Naive B cell (primary cell): ENCODE results near the gene CLCN6. TPM values are rescaled to one million over a fixed set of nuclear protein-coding genes. Genes with fewer than 3 reads are reported as not detected.

ENCODE experiments used
- ATAC-seq, 2 donors: fragments of 150-1000 bp; cut with Tn5 transposase; 2 replicates each; pipeline ENCODE4 v1.10.0; 2021; ENCODE audit warnings: low read depth in 2 of 2, mild to moderate bottlenecking in 2 of 2, moderate library complexity in 2 of 2
- DNase-seq: peaks from one replicate; pipeline ENCODE4 v3.0.0; 2022
- H3K27ac Mint-ChIP-seq, 6 donors: one replicate each; pipeline ENCODE4 v1.8.0; 2020 to 2022; ENCODE audit warnings: mild to moderate bottlenecking in 6 of 6, mixed read lengths in 6 of 6, moderate library complexity in 5 of 6, inconsistent platforms in 2 of 6
- H3K27me3 Mint-ChIP-seq, 3 donors: one replicate each; pipeline ENCODE4 v1.8.0; 2021 to 2022; ENCODE audit warnings: mixed read lengths in 3 of 3, mild to moderate bottlenecking in 1 of 3
- H3K36me3 Mint-ChIP-seq, 2 donors: one replicate each; pipeline ENCODE4 v1.8.0; 2020 to 2022; ENCODE audit warnings: mixed read lengths in 2 of 2, inconsistent platforms in 1 of 2, mild to moderate bottlenecking in 1 of 2
- H3K4me1 Mint-ChIP-seq, 3 donors: one replicate each; pipeline ENCODE4 v1.8.0; 2020 to 2022; ENCODE audit warnings: mixed read lengths in 3 of 3, inconsistent platforms in 1 of 3, mild to moderate bottlenecking in 1 of 3, moderate library complexity in 1 of 3
- H3K4me3 Mint-ChIP-seq, 8 donors: one replicate each; pipeline ENCODE4 v1.8.0; 2020 to 2022; ENCODE audit warnings: mild to moderate bottlenecking in 8 of 8, mixed read lengths in 8 of 8, moderate library complexity in 8 of 8, inconsistent platforms in 2 of 8
- H3K9me3 Mint-ChIP-seq, 7 donors: one replicate each; pipeline ENCODE4 v1.8.0; 2020 to 2022; ENCODE audit warnings: mixed read lengths in 7 of 7, mild to moderate bottlenecking in 5 of 7, inconsistent platforms in 2 of 7, moderate library complexity in 1 of 7
- polyA plus RNA-seq, 6 donors: library from polyadenylated mRNA; unstranded; fragments of 300-500 nt; fragmentation: Illumina TruSeq; gene quantifications; one replicate each; pipeline ENCODE4 v1.2.3, GENCODE V29; 2021; ENCODE audit warnings: low read depth in 6 of 6

CLCN6 gene
- polyA plus RNA-seq, 6 donors from 2014 or later: 1.9 to 19.0 (median 9.1) TPM

GRCh38 chr1:11784256-11784992 lies 21.6 kb upstream of the CLCN6 start:
- Mint-ChIP-seq H3K27me3 (peaks cover 0 to 2% (median 0%) of the 10 kb centered on the region in 3 donors), H3K9me3 (no peaks in the 10 kb centered on the region), H3K4me1 (peaks cover 7 to 26% (median 22%) of the 10 kb centered on the region in 3 donors), H3K36me3 (no peaks in the 10 kb centered on the region), H3K4me3 (peak overlapping the region in 5 of 8 donors; percentile 24 to 76 (median 61)), H3K27ac (no peak overlapping the region)
- DNase-seq (no peak), ATAC-seq (no peak)

GRCh38 chr1:11784993-11785769 lies 20.8 kb upstream of the CLCN6 start:
- no peaks in the 10 kb centered on the region for H3K36me3 Mint-ChIP-seq
- H3K4me1 Mint-ChIP-seq: peaks cover 7 to 26% (median 22%) of the 10 kb centered on the region in 3 donors
- peak overlapping the region in 7 of 8 donors; percentile 55 to 80 (median 63) for H3K4me3 Mint-ChIP-seq
- H3K27me3 Mint-ChIP-seq: no peaks in the 10 kb centered on the region
- H3K9me3 Mint-ChIP-seq: no peaks in the 10 kb centered on the region
- peak overlapping the region in 3 of 6 donors; percentile 43 to 60 (median 49) for H3K27ac Mint-ChIP-seq
- ATAC-seq (peak; percentile 73 to 76), DNase-seq (peak; percentile 45)

- Mint-ChIP-seq H3K4me1 (peaks cover 5 to 26% (median 26%) of the 10 kb centered on the region in 3 donors), H3K4me3 (peak overlapping the region in 4 of 8 donors; percentile 1 to 80 (median 63)), H3K36me3 (peaks cover 5 to 8% of the 10 kb centered on the region in 2 donors), H3K27me3 (no peaks in the 10 kb centered on the region), H3K27ac (peak overlapping the region; percentile 24 to 80 (median 66)), H3K9me3 (no peaks in the 10 kb centered on the region)
- ATAC-seq: no peak
- DNase-seq: no peak
Observed at GRCh38 chr1:11786168-11786567, 19.8 kb upstream of the CLCN6 start.

- Mint-ChIP-seq H3K9me3 (no peaks in the 10 kb centered on the region), H3K27me3 (no peaks in the 10 kb centered on the region), H3K4me1 (peaks cover 16 to 28% (median 26%) of the 10 kb centered on the region in 3 donors), H3K4me3 (no peak overlapping the region), H3K27ac (peak overlapping the region in 2 of 6 donors; percentile 75 to 86), H3K36me3 (peaks cover 5 to 18% of the 10 kb centered on the region in 2 donors)
- DNase-seq (no peak), ATAC-seq (no peak)
Observed at GRCh38 chr1:11787251-11787803, 18.7 kb upstream of the CLCN6 start.

GRCh38 chr1:11787804-11788436 lies 18.1 kb upstream of the CLCN6 start:
- Mint-ChIP-seq H3K27ac (peak overlapping the region in 4 of 6 donors; percentile 12 to 86 (median 61)), H3K9me3 (no peaks in the 10 kb centered on the region), H3K4me3 (no peak overlapping the region), H3K36me3 (peaks cover 5 to 18% of the 10 kb centered on the region in 2 donors), H3K27me3 (no peaks in the 10 kb centered on the region), H3K4me1 (peaks cover 16 to 28% (median 26%) of the 10 kb centered on the region in 3 donors)
- ATAC-seq (no peak), DNase-seq (no peak)

- no peak overlapping the region for H3K4me3 Mint-ChIP-seq
- H3K4me1 Mint-ChIP-seq: peaks cover 16 to 28% (median 26%) of the 10 kb centered on the region in 3 donors
- ATAC-seq (no peak), DNase-seq (no peak)
- H3K27ac Mint-ChIP-seq: peak overlapping the region in 3 of 6 donors; percentile 12 to 75 (median 47)
- peaks cover 5 to 18% of the 10 kb centered on the region in 2 donors for H3K36me3 Mint-ChIP-seq
- no peaks in the 10 kb centered on the region for H3K27me3 Mint-ChIP-seq
- no peaks in the 10 kb centered on the region for H3K9me3 Mint-ChIP-seq
Observed at GRCh38 chr1:11788549-11789053, 17.4 kb upstream of the CLCN6 start.

- Mint-ChIP-seq H3K4me1 (peaks cover 16 to 28% (median 26%) of the 10 kb centered on the region in 3 donors), H3K27me3 (no peaks in the 10 kb centered on the region), H3K4me3 (no peak overlapping the region), H3K27ac (peak overlapping the region in 5 of 6 donors; percentile 34 to 95 (median 57)), H3K36me3 (peaks cover 5 to 18% of the 10 kb centered on the region in 2 donors), H3K9me3 (no peaks in the 10 kb centered on the region)
- ATAC-seq: no peak
- no peak for DNase-seq
Observed at GRCh38 chr1:11789126-11790067, 16.6 kb upstream of the CLCN6 start.

- peak overlapping the region in 5 of 6 donors; percentile 7 to 87 (median 78) for H3K27ac Mint-ChIP-seq
- H3K4me1 Mint-ChIP-seq: peaks cover 16 to 24% (median 23%) of the 10 kb centered on the region in 3 donors
- H3K36me3 Mint-ChIP-seq: peaks cover 5 to 21% of the 10 kb centered on the region in 2 donors
- ATAC-seq (no peak), DNase-seq (no peak)
- no peaks in the 10 kb centered on the region for H3K9me3 Mint-ChIP-seq
- H3K27me3 Mint-ChIP-seq: no peaks in the 10 kb centered on the region
- H3K4me3 Mint-ChIP-seq: no peak overlapping the region
Observed at GRCh38 chr1:11790101-11790879, 15.7 kb upstream of the CLCN6 start.

GRCh38 chr1:11790880-11791715 lies 14.9 kb upstream of the CLCN6 start:
- peak overlapping the region in 5 of 6 donors; percentile 42 to 87 (median 60) for H3K27ac Mint-ChIP-seq
- H3K4me3 Mint-ChIP-seq: no peak overlapping the region
- no peaks in the 10 kb centered on the region for H3K9me3 Mint-ChIP-seq
- DNase-seq: no peak
- no peak for ATAC-seq
- peaks cover 10 to 29% of the 10 kb centered on the region in 2 donors for H3K36me3 Mint-ChIP-seq
- peaks cover 12 to 19% (median 15%) of the 10 kb centered on the region in 3 donors for H3K4me1 Mint-ChIP-seq
- H3K27me3 Mint-ChIP-seq: no peaks in the 10 kb centered on the region

- H3K4me3 Mint-ChIP-seq: no peak overlapping the region
- peaks cover 10 to 29% of the 10 kb centered on the region in 2 donors for H3K36me3 Mint-ChIP-seq
- H3K4me1 Mint-ChIP-seq: peaks cover 9 to 12% (median 12%) of the 10 kb centered on the region in 3 donors
- peak overlapping the region in 2 of 6 donors; percentile 1 to 76 for H3K27ac Mint-ChIP-seq
- ATAC-seq: no peak
- DNase-seq: no peak
- no peaks in the 10 kb centered on the region for H3K27me3 Mint-ChIP-seq
- H3K9me3 Mint-ChIP-seq: no peaks in the 10 kb centered on the region
Observed at GRCh38 chr1:11792106-11792505, 13.9 kb upstream of the CLCN6 start.

- ATAC-seq (no peak), DNase-seq (no peak)
- H3K9me3 Mint-ChIP-seq: no peaks in the 10 kb centered on the region
- H3K36me3 Mint-ChIP-seq: peaks cover 10 to 29% of the 10 kb centered on the region in 2 donors
- peaks cover 5 to 12% (median 9%) of the 10 kb centered on the region in 3 donors for H3K4me1 Mint-ChIP-seq
- H3K27me3 Mint-ChIP-seq: no peaks in the 10 kb centered on the region
- no peak overlapping the region for H3K4me3 Mint-ChIP-seq
- H3K27ac Mint-ChIP-seq: no peak overlapping the region
Observed at GRCh38 chr1:11793819-11794218, 12.2 kb upstream of the CLCN6 start.
